Osteoblast (primary cell): ENCODE data around the gene DNMT3A. TPM values are rescaled to one million over a fixed set of nuclear protein-coding genes. Genes with fewer than 3 reads are reported as not detected.

Experiments
- DNase-seq: peaks from one replicate; pipeline ENCODE4 v3.0.0; 2011; ENCODE audit warnings: low spot score, mixed read lengths; ENCODE audit not compliant: insufficient read length; ENCODE audit errors: missing footprints
- H2AFZ ChIP-seq: 2 replicates; pipeline ENCODE4 v1.6.0; 2011; ENCODE audit warnings: mild to moderate bottlenecking, low read length
- H3K27ac ChIP-seq: 2 replicates; pipeline ENCODE4 v1.5.1; 2011; ENCODE audit warnings: mild to moderate bottlenecking, low read depth, low read length, moderate library complexity
- H3K27me3 ChIP-seq: 2 replicates; pipeline ENCODE4 v1.6.0; 2012; ENCODE audit warnings: mild to moderate bottlenecking, control low read depth, inconsistent platforms, low read length, moderate library complexity; ENCODE audit not compliant: insufficient read depth
- H3K36me3 ChIP-seq: 2 replicates; pipeline ENCODE4 v1.5.1; 2011; ENCODE audit warnings: mild to moderate bottlenecking, low read length, control low read depth, moderate library complexity; ENCODE audit not compliant: insufficient read depth
- H3K4me1 ChIP-seq: 2 replicates; pipeline ENCODE4 v1.5.1; 2011; ENCODE audit warnings: mild to moderate bottlenecking, low read length, control low read depth, moderate library complexity; ENCODE audit not compliant: insufficient read depth
- H3K4me2 ChIP-seq: 2 replicates; pipeline ENCODE4 v1.6.0; 2011; ENCODE audit warnings: mild to moderate bottlenecking, low read length; ENCODE audit not compliant: insufficient read depth
- H3K4me3 ChIP-seq: fragments of 200-600 bp; sonication (generic); 3 replicates; pipeline ENCODE4 v1.5.1; 2012; ENCODE audit warnings: mild to moderate bottlenecking, low read length, inconsistent platforms; ENCODE audit not compliant: insufficient read depth
- H3K79me2 ChIP-seq: 2 replicates; pipeline ENCODE4 v1.6.0; 2012; ENCODE audit warnings: mild to moderate bottlenecking, low read length, control low read depth, inconsistent platforms; ENCODE audit not compliant: insufficient read depth
- H3K9me3 ChIP-seq: 2 replicates; pipeline ENCODE4 v1.5.1; 2011; ENCODE audit warnings: low read depth, low read length, control low read depth
- H4K20me1 ChIP-seq: 2 replicates; pipeline ENCODE4 v1.6.0; 2012; ENCODE audit warnings: mild to moderate bottlenecking, low read length, control low read depth; ENCODE audit not compliant: insufficient read depth
- CTCF ChIP-seq: IDR thresholded peaks from 2 replicates; pipeline ENCODE4 v1.5.1; 2011; ENCODE audit warnings: mild to moderate bottlenecking, low read depth, low read length, moderate library complexity; ENCODE audit errors: extremely low read depth
- total RNA-seq: library from RNA; depleted of rRNA; stranded (reverse); fragments of >200 nt; gene quantifications from 2 replicates; pipeline ENCODE4 v1.2.3, GENCODE V29; 2012

The DNMT3A gene
- total RNA-seq, 1 donor, result 18.5 TPM

GRCh38 chr2:25371253-25372241 is 29.8 kb upstream of the DNMT3A start:
- H3K4me2 ChIP-seq, result no peak overlapping the region
- no peaks in the 10 kb centered on the region for H3K9me3 ChIP-seq
- H3K79me2 ChIP-seq, result no peaks in the 10 kb centered on the region
- no peak for TF ChIP-seq CTCF
- DNase-seq, result no peak
- no peaks in the 10 kb centered on the region for H3K36me3 ChIP-seq
- no peaks in the 10 kb centered on the region for H3K27me3 ChIP-seq
- no peaks in the 10 kb centered on the region for H4K20me1 ChIP-seq
- H2AFZ ChIP-seq, result no peak overlapping the region
- peaks cover 3% of the 10 kb centered on the region for H3K4me1 ChIP-seq
- H3K4me3 ChIP-seq, result no peak overlapping the region
- no peak overlapping the region for H3K27ac ChIP-seq

- no peaks in the 10 kb centered on the region for H3K36me3 ChIP-seq
- H3K27me3 ChIP-seq, result no peaks in the 10 kb centered on the region
- no peaks in the 10 kb centered on the region for H3K9me3 ChIP-seq
- TF ChIP-seq CTCF, result no peak
- no peaks in the 10 kb centered on the region for H4K20me1 ChIP-seq
- H3K79me2 ChIP-seq, result no peaks in the 10 kb centered on the region
- DNase-seq, result no peak
- H2AFZ ChIP-seq, result no peak overlapping the region
- no peak overlapping the region for H3K27ac ChIP-seq
- H3K4me3 ChIP-seq, result no peak overlapping the region
- H3K4me2 ChIP-seq, result no peak overlapping the region
- no peaks in the 10 kb centered on the region for H3K4me1 ChIP-seq
These were observed 28.2 kb upstream of the DNMT3A start for GRCh38 chr2:25369876-25370275.

DNA sequence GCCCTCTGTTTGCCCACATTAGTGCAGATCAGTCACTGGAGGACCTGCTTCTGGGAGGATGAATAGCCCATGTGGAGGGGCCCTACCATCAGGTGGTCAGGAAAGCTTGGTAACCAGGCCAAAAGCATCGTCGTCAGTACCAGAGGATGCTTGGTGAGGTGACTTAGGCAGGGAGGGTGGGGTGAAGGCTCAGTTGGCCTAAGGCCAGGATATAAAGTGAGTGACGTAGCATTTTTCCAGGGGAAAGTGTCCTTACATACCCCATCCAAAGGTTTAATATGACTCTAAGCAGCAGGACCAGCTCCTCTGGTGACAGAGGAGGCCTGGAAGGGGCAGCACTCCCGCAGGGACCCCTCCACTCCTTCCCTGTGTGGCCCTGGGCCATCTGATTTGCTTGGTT is 27.7 kb upstream of the DNMT3A start:
- Histone ChIP-seq H3K4me3 (no peak overlapping the region), H4K20me1 (no peaks in the 10 kb centered on the region), H3K27me3 (no peaks in the 10 kb centered on the region), H3K79me2 (no peaks in the 10 kb centered on the region), H3K9me3 (no peaks in the 10 kb centered on the region), H3K4me2 (no peak overlapping the region), H3K4me1 (no peaks in the 10 kb centered on the region), H2AFZ (no peak overlapping the region), H3K36me3 (no peaks in the 10 kb centered on the region), H3K27ac (no peak overlapping the region)
- no peak for DNase-seq
- TF ChIP-seq CTCF, result no peak

- H3K27me3 ChIP-seq, result no peaks in the 10 kb centered on the region
- no peaks in the 10 kb centered on the region for H3K36me3 ChIP-seq
- H3K4me2 ChIP-seq, result no peak overlapping the region
- TF ChIP-seq CTCF, result no peak
- H3K27ac ChIP-seq, result no peak overlapping the region
- H4K20me1 ChIP-seq, result no peaks in the 10 kb centered on the region
- H3K4me3 ChIP-seq, result no peak overlapping the region
- H2AFZ ChIP-seq, result no peak overlapping the region
- no peaks in the 10 kb centered on the region for H3K9me3 ChIP-seq
- DNase-seq, result no peak
- no peaks in the 10 kb centered on the region for H3K79me2 ChIP-seq
- H3K4me1 ChIP-seq, result no peaks in the 10 kb centered on the region
These were observed 26.9 kb upstream of the DNMT3A start for GRCh38 chr2:25368660-25369059.
